Heart left ventricle (tissue), 16 donors: ENCODE data around the gene APCDD1. TPM values are rescaled to one million over a fixed set of nuclear protein-coding genes. Genes with fewer than 3 reads are reported as not detected.

Source experiments
- ATAC-seq, 4 donors: fragments of 200-7000 bp; cut with Tn5 transposase; one replicate each; pipeline ENCODE4 v1.9.1; 2020 to 2022; ENCODE audit warnings: moderate library complexity in 4 of 4, mild to moderate bottlenecking in 3 of 4, moderate number of reproducible peaks in 1 of 4
- DNase-seq, 5 donors: peaks; one replicate each; pipeline ENCODE4 v3.0.0-alpha.2; 2020
- H3K27ac ChIP-seq, 12 donors: fragments of 200-600 bp; sonication (generic) in 4 of 12; one replicate each; pipeline versions ENCODE4 v1.5.0 to v1.8.0; 2016 to 2022; ENCODE audit warnings: mild to moderate bottlenecking in 2 of 12
- H3K27me3 ChIP-seq, 9 donors: fragments of 200-600 bp; sonication (generic) in 2 of 9; one replicate each; pipeline versions ENCODE4 v1.5.1 to v1.8.0; 2016 to 2022; ENCODE audit warnings: mild to moderate bottlenecking in 3 of 9
- H3K36me3 ChIP-seq, 9 donors: fragments of 200-600 bp; sonication (generic) in 2 of 9; one replicate each; pipeline versions ENCODE4 v1.5.0 to v1.8.0; 2018 to 2022; ENCODE audit warnings: mild to moderate bottlenecking in 2 of 9
- H3K4me1 ChIP-seq, 12 donors: fragments of 200-600 bp; sonication (generic) in 4 of 12; one replicate each; pipeline versions ENCODE4 v1.5.0 to v1.8.0; 2016 to 2022; ENCODE audit warnings: mild to moderate bottlenecking in 3 of 12
- H3K4me3 ChIP-seq, 12 donors: fragments of 200-600 bp; sonication (generic) in 4 of 12; one replicate each; pipeline versions ENCODE4 v1.5.0 to v1.8.0; 2017 to 2022; ENCODE audit warnings: mild to moderate bottlenecking in 9 of 12, moderate library complexity in 4 of 12
- H3K9me3 ChIP-seq, 12 donors: fragments of 200-600 bp; sonication (generic) in 4 of 12; one replicate each; pipeline versions ENCODE4 v1.5.0 to v1.8.0; 2016 to 2022; ENCODE audit warnings: mild to moderate bottlenecking in 1 of 12
- POLR2A ChIP-seq, 2 donors: fragments of 450-650 bp; IDR thresholded peaks; one replicate each; pipeline ENCODE4 v1.6.1; 2017; ENCODE audit warnings: antibody characterized with exemption in 2 of 2, mild to moderate bottlenecking in 2 of 2, moderate library complexity in 2 of 2
- WGBS, 4 donors: extraction: QIAGEN DNeasy Blood & Tissue Kit in 2 of 4; methylation state at CpG; one replicate each; pipeline versions ENCODE4 v1.1.5 to v1.1.7; 2013 to 2018; 5-methylcytosine and 5-hydroxymethylcytosine counted together
- intact Hi-C, 10 donors: fragments of 100-400 bp; cut with DNase I; formaldehyde crosslinking; loops; one replicate each; pipeline versions ENCODE4 v1.11.1 to v1.14.2; 2022
- polyA plus RNA-seq, 2 donors: library from polyadenylated mRNA; stranded (reverse); fragments of 200-250 nt; gene quantifications; one replicate each; pipeline ENCODE4 v1.2.3, GENCODE V29; 2013
- total RNA-seq, 9 donors: library from RNA; depleted of rRNA in 2 of 9; stranded (reverse); fragments of >200 nt in 2 of 9; fragmentation: NEBNext Ultra II Directional in 3 of 9; extraction: Animal tissue kit (Norgen Biotek cat#: 25700) in 3 of 9; gene quantifications; one replicate each; pipeline versions ENCODE4 v1.1.0 to v1.2.4, GENCODE V29; 2016 to 2023
- TF ChIP-seq, protein P1 (sequence below), 12 donors: fragments of 200-600 bp; sonication (generic) in 4 of 12; IDR thresholded peaks; one replicate each; pipeline versions ENCODE4 v1.5.0 to v1.8.0; 2018 to 2022; ENCODE audit warnings: antibody characterized with exemption in 12 of 12, mild to moderate bottlenecking in 5 of 12
- donor health status: ischemic (EF 13 %, LVEDD 7.1; RV severe dilation, severe dysfunction).
- donor health status: healthy with polysubstance abuse.
- donor health status: DM: no; HTN: yes; CAD: no.
- donor health status: DM: no; HTN: no; CAD: no.
- donor health status: ischemic (EF 25% LVEDD 6.9; RV normal size, moderate dysfunction).
- donor health status: ischemic (EF 25% LVEDD 5.7; RV mildly dilated, moderate dysfunction).
- donor health status: healthy.
- donor health status: DM: yes; HTN: yes; CAD: no.
- donor health status: ischemic (EF 35%, LVEDD 5.7; RV mildly dilated, moderate dysfunction).
- donor health status: nonischemic (EF 11% LVEDD 7.7; RV severe dilation, severe dysfunction).
- donor health status: DM: yes; HTN: yes; CAD: no.
- donor health status: PGD.
- donor health status: ischemic (EF 29% LVEDD 5.4; RV normal size, mild dysfunction).
- donor health status: nonischemic (EF 23%, LVEDD 6.1; RV moderate dilation, normal function).

APCDD1 gene
- total and polyA plus RNA-seq, 11 donors, result 7.5 to 65.4 (median 15.7) TPM

DNA sequence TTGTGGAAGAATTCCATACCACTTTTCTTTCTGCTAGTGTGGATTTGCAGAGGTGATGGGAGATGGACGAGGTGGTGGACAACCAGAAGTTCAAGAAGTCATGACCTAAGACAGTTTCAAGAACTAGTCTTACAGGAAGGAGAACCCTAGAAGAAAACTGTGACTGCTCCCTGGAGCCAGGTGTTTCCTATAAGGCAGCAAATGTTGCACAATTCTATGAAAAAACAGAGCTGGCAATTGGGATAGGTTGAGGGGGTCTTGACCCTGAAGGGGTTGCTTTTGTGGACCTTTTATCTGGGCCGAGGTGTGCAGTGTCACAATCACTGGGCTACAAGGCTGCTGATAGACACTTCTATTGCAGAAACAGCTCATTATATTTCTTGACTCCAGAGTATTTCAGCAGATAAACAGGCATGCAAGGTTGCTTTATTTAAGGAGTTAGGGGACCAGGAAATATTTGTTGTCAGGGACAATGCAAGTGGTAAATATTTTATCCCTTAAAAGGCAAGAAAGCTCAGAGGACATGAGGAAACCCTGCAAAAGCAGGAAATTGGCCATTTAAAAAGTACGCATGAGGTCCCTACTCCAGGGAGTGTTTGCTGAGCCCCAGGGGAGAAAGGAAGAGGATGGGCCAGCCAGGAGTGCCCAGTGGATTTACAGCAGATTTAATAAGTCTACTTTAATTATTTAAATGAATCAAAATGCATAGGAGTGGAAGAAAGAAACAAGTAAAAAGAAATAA lies 22.9 kb downstream of the APCDD1 start:
- 47 to 60% (median 51%) methylated on average over 3 of the region's 3 CpGs for WGBS, 4 donors
- no peak for TF ChIP-seq POLR2A (IDR thresholded peaks at IDR 0.05)
- TF ChIP-seq, protein P1, sequence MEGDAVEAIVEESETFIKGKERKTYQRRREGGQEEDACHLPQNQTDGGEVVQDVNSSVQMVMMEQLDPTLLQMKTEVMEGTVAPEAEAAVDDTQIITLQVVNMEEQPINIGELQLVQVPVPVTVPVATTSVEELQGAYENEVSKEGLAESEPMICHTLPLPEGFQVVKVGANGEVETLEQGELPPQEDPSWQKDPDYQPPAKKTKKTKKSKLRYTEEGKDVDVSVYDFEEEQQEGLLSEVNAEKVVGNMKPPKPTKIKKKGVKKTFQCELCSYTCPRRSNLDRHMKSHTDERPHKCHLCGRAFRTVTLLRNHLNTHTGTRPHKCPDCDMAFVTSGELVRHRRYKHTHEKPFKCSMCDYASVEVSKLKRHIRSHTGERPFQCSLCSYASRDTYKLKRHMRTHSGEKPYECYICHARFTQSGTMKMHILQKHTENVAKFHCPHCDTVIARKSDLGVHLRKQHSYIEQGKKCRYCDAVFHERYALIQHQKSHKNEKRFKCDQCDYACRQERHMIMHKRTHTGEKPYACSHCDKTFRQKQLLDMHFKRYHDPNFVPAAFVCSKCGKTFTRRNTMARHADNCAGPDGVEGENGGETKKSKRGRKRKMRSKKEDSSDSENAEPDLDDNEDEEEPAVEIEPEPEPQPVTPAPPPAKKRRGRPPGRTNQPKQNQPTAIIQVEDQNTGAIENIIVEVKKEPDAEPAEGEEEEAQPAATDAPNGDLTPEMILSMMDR (IDR thresholded peaks at IDR 0.05), result no peak
- Histone ChIP-seq H3K36me3 (peaks cover 0 to 9% (median 0%) of the 10 kb centered on the region in 9 donors), H3K4me1 (peaks cover 0 to 35% (median 14%) of the 10 kb centered on the region in 12 donors), H3K27me3 (no peaks in the 10 kb centered on the region), H3K27ac (no peak overlapping the region), H3K9me3 (no peaks in the 10 kb centered on the region), H3K4me3 (no peak overlapping the region)
- intact Hi-C loops, result no loop called here
- no peak for DNase-seq
- peak in 1 of 4 donors; percentile 61 for ATAC-seq

DNA sequence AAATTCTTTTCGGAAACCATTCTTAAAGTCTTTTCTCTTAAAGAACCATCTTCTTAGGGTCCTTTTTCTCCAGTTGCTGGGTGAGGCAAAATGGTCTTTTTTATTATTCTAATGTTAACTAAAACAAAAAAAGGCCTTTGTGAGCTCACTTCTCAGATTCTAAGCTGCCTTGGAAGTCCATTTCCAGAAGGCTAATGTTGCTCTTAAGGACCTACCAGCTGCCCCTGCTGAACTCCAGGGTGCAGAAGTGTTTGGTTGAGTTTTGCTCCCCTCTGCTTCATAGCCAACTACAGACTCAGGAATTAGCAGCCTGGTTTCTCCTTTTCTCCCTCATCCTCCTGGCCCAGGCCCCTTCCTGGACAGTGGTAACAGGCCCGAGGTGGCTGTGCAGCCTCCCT lies 23.4 kb downstream of the APCDD1 start:
- intact Hi-C loops, result no loop called here
- Histone ChIP-seq H3K4me1 (peaks cover 0 to 38% (median 16%) of the 10 kb centered on the region in 12 donors), H3K27me3 (no peaks in the 10 kb centered on the region), H3K27ac (no peak overlapping the region), H3K36me3 (peaks cover 0 to 9% (median 0%) of the 10 kb centered on the region in 9 donors), H3K9me3 (no peaks in the 10 kb centered on the region), H3K4me3 (no peak overlapping the region)
- DNase-seq, result no peak
- TF ChIP-seq POLR2A (IDR thresholded peaks at IDR 0.05), result no peak
- TF ChIP-seq, protein P1 (IDR thresholded peaks at IDR 0.05), result no peak
- no peak for ATAC-seq
- WGBS, 4 donors, result 76 to 90% (median 86%) methylated on average over 2 of the region's 2 CpGs

GRCh38 chr18:10481831-10482230 lies 27.4 kb downstream of the APCDD1 start:
- ATAC-seq (peak in 1 of 4 donors; percentile 20), DNase-seq (no peak)
- Histone ChIP-seq H3K4me1 (peaks cover 0 to 36% (median 9%) of the 10 kb centered on the region in 12 donors), H3K9me3 (no peaks in the 10 kb centered on the region), H3K36me3 (peaks cover 0 to 11% (median 0%) of the 10 kb centered on the region in 9 donors), H3K27ac (no peak overlapping the region), H3K4me3 (no peak overlapping the region), H3K27me3 (no peaks in the 10 kb centered on the region)
- intact Hi-C loops, result no loop called here
- 78 to 86% (median 78%) methylated on average over 9 of the region's 9 CpGs for WGBS, 4 donors
- no peak for TF ChIP-seq POLR2A (IDR thresholded peaks at IDR 0.05)
- TF ChIP-seq, protein P1 (IDR thresholded peaks at IDR 0.05), result no peak

DNA sequence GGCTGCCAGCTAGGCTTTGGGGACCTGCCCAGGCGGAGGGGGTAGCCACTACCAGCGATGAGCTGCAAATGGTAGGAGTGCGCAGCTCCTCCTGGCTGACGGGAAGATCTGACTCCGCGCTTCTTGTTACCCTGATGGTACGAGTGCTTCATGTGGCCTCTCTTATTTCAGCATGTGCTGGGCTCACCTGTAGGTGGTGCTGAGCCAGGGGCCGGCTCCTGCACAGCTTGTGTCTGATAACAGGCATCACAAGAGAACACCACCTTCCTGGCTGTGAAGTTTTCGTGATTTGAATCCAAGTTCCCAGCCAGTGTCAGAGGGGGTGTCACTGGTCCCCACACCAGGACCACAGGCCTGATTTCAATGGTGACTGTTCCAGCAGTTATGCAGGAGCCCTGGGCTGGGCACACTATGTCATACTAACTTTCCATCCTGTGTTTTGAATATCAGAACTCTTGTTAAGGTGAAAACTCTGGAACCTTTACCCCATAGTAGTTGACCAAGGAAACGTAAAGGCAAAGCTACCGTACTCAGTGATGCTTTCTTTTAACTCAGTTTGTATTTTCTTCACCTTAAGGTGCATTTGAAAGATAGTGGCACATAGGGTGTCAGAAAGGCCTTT lies 28.0 kb downstream of the APCDD1 start:
- WGBS, 4 donors, result 91 to 96% (median 93%) methylated on average over 11 of the region's 11 CpGs

More for the DNA sequence above, 28.0 kb downstream of the APCDD1 start:
- ATAC-seq (no peak), DNase-seq (no peak)
- no peak overlapping the region for H3K4me3 ChIP-seq
- H3K27me3 ChIP-seq, result no peaks in the 10 kb centered on the region
- no peaks in the 10 kb centered on the region for H3K9me3 ChIP-seq
- TF ChIP-seq POLR2A (IDR thresholded peaks at IDR 0.05), result no peak
- TF ChIP-seq, protein P1 (IDR thresholded peaks at IDR 0.05), result no peak
- H3K36me3 ChIP-seq, result peaks cover 0 to 14% (median 2%) of the 10 kb centered on the region in 9 donors
- peaks cover 0 to 30% (median 3%) of the 10 kb centered on the region in 12 donors for H3K4me1 ChIP-seq
- intact Hi-C loops, result no loop called here
- H3K27ac ChIP-seq, result peak overlapping the region in 2 of 12 donors; percentile 0 to 32
